ENCODE results near the gene CIITA. TPM values are rescaled to one million over a fixed set of nuclear protein-coding genes. Genes with fewer than 3 reads are reported as not detected.

CIITA gene
- total and polyA plus RNA-seq, 9 of the 15 experiments (the other 6 are each of a cell fraction or from before 2014, with no cell fraction given) = 0.01 to 0.20 (median 0.11) TPM; not detected in 4

DNA sequence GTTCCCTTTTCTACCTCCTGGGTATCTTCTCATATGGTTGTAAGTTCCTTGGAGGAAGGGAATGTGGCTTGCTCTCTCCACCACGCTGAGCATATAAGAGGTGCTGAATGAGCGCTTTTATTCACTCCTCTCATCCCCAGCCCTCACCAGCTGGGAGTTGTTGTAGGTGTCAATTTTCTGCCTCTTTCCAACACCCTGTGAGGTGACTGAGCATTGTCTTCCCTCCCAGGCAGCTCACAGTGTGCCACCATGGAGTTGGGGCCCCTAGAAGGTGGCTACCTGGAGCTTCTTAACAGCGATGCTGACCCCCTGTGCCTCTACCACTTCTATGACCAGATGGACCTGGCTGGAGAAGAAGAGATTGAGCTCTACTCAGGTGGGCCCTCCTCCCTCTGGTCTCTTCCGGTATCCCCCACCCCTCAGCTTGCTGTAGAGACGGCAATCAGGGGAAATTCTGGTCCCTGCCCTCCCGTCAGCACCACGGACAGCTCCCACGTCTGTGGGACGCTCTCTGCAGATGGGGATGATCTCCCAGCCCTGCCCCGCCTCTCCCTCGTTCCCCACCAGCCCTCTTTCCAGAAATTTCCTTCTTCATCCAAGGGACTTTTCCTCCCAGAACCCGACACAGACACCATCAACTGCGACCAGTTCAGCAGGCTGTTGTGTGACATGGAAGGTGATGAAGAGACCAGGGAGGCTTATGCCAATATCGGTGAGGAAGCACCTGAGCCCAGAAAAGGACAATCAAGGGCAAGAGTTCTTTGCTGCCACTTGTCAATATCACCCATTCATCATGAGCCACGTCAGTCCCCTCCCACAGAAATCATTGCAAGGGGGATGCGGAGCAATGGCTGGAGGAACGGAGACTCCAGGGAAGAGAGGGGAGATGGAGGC lies 18.3 kb downstream of the CIITA start (continued):
- TF ChIP-seq ILK (tag; IDR thresholded peaks at IDR 0.05; ENCODE audit: borderline replicate concordance, low read depth) (no peak), CREM (IDR thresholded peaks at IDR 0.05; ENCODE audit: low read depth) (peak; percentile 68), ZNF232 (CRISPR knock-in tag; IDR thresholded peaks at IDR 0.05) (peak; percentile 55; the same call in 1 of the 2 replicates), NCOA1 (IDR thresholded peaks at IDR 0.05; ENCODE audit: low read depth) (0 out of 2 replicates have a peak, but pooled peaks have one; percentile 30), RCOR1 (IDR thresholded peaks at IDR 0.05; ENCODE audit: borderline replicate concordance in 1 of 2, low read depth in 2 of 2, low read length in 2 of 2) (peak in 1 of 2 experiments; percentile 86; a peak in 2 of 4 replicates), U2AF2 (optimal IDR thresholded peaks at IDR 0.05; ENCODE audit: low read depth, low read length) (no peak), PRMT5 (CRISPR knock-in tag; IDR thresholded peaks at IDR 0.05) (peak; percentile 75; the same call in 1 of the 2 replicates), TEAD1 (CRISPR knock-in tag; IDR thresholded peaks at IDR 0.05) (0 out of 4 replicates have a peak, but pooled peaks of 1 of the 2 experiments have one; percentile 40), MBD2 (IDR thresholded peaks at IDR 0.05; ENCODE audit: borderline replicate concordance, low read depth) (no peak), PTRF (tag; IDR thresholded peaks at IDR 0.05) (no peak), VEZF1 (CRISPR knock-in tag; IDR thresholded peaks at IDR 0.05) (0 out of 2 replicates have a peak, but pooled peaks have one; percentile 17), BACH1 (tag; IDR thresholded peaks at IDR 0.05) (no peak)
- TF ChIP-seq, protein P1, sequence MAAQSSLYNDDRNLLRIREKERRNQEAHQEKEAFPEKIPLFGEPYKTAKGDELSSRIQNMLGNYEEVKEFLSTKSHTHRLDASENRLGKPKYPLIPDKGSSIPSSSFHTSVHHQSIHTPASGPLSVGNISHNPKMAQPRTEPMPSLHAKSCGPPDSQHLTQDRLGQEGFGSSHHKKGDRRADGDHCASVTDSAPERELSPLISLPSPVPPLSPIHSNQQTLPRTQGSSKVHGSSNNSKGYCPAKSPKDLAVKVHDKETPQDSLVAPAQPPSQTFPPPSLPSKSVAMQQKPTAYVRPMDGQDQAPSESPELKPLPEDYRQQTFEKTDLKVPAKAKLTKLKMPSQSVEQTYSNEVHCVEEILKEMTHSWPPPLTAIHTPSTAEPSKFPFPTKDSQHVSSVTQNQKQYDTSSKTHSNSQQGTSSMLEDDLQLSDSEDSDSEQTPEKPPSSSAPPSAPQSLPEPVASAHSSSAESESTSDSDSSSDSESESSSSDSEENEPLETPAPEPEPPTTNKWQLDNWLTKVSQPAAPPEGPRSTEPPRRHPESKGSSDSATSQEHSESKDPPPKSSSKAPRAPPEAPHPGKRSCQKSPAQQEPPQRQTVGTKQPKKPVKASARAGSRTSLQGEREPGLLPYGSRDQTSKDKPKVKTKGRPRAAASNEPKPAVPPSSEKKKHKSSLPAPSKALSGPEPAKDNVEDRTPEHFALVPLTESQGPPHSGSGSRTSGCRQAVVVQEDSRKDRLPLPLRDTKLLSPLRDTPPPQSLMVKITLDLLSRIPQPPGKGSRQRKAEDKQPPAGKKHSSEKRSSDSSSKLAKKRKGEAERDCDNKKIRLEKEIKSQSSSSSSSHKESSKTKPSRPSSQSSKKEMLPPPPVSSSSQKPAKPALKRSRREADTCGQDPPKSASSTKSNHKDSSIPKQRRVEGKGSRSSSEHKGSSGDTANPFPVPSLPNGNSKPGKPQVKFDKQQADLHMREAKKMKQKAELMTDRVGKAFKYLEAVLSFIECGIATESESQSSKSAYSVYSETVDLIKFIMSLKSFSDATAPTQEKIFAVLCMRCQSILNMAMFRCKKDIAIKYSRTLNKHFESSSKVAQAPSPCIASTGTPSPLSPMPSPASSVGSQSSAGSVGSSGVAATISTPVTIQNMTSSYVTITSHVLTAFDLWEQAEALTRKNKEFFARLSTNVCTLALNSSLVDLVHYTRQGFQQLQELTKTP (IDR thresholded peaks at IDR 0.05; ENCODE audit: low read depth in 1 of 2, partially characterized antibody in 2 of 2) = peak in 1 of 2 experiments; percentile 86
- TF ChIP-seq, protein P2, sequence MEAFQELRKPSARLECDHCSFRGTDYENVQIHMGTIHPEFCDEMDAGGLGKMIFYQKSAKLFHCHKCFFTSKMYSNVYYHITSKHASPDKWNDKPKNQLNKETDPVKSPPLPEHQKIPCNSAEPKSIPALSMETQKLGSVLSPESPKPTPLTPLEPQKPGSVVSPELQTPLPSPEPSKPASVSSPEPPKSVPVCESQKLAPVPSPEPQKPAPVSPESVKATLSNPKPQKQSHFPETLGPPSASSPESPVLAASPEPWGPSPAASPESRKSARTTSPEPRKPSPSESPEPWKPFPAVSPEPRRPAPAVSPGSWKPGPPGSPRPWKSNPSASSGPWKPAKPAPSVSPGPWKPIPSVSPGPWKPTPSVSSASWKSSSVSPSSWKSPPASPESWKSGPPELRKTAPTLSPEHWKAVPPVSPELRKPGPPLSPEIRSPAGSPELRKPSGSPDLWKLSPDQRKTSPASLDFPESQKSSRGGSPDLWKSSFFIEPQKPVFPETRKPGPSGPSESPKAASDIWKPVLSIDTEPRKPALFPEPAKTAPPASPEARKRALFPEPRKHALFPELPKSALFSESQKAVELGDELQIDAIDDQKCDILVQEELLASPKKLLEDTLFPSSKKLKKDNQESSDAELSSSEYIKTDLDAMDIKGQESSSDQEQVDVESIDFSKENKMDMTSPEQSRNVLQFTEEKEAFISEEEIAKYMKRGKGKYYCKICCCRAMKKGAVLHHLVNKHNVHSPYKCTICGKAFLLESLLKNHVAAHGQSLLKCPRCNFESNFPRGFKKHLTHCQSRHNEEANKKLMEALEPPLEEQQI (IDR thresholded peaks at IDR 0.05) = no peak
